Stomach (tissue), 9 donors: ENCODE data around the gene SNRNP40. TPM values are rescaled to one million over a fixed set of nuclear protein-coding genes. Genes with fewer than 3 reads are reported as not detected.
"Not testable (repeated sequence)": the region's sequence is repeated elsewhere in the genome, so short reads cannot be mapped to it uniquely, and the experiment has no call there.

ENCODE experiments used
- DNase-seq, 2 donors: peaks; one replicate each; pipeline versions ENCODE4 v3.0.0 to v3.0.0-alpha.2; 2013 to 2019
- H3K27ac ChIP-seq, 5 donors: fragments of 200-600 bp in 4 of 5; sonication (generic) in 4 of 5; one replicate each; pipeline ENCODE4 v1.5.1; 2013 to 2019; ENCODE audit warnings: mild to moderate bottlenecking in 1 of 5, moderate library complexity in 1 of 5
- H3K27me3 ChIP-seq, 3 donors: fragments of 200-600 bp; sonication (generic); one replicate each; pipeline ENCODE4 v1.5.1; 2017 to 2019; ENCODE audit warnings: mixed run types in 1 of 3
- H3K36me3 ChIP-seq, 4 donors: fragments of 200-600 bp; sonication (generic); 1 replicate in 3 of 4; 2 replicates in 1 of 4; pipeline ENCODE4 v1.5.1; 2016 to 2019
- H3K4me1 ChIP-seq, 4 donors: fragments of 200-600 bp; sonication (generic); one replicate each; pipeline ENCODE4 v1.5.1; 2016 to 2019
- H3K4me3 ChIP-seq, 4 donors: fragments of 200-600 bp; sonication (generic) in 3 of 4; one replicate each; pipeline ENCODE4 v1.5.1; 2016 to 2019; ENCODE audit warnings: mild to moderate bottlenecking in 1 of 4
- H3K9me3 ChIP-seq, 4 donors: fragments of 200-600 bp; sonication (generic); one replicate each; pipeline ENCODE4 v1.5.1; 2016 to 2019
- EP300 ChIP-seq: sonication (generic); formaldehyde crosslinking; IDR thresholded peaks from one replicate; pipeline ENCODE4 v1.6.1; 2017; ENCODE audit warnings: antibody characterized with exemption
- POLR2A ChIP-seq, 4 donors: fragments of 450-650 bp; IDR thresholded peaks; one replicate each; pipeline ENCODE4 v1.6.1; 2016; ENCODE audit warnings: antibody characterized with exemption in 4 of 4, control low read depth in 2 of 4, mild to moderate bottlenecking in 1 of 4, moderate library complexity in 1 of 4
- POLR2AphosphoS5 ChIP-seq, 3 donors: sonication (generic); formaldehyde crosslinking; IDR thresholded peaks; one replicate each; pipeline ENCODE4 v1.6.1; 2016; ENCODE audit warnings: antibody characterized with exemption in 3 of 3
- WGBS, 5 donors: extraction: QIAGEN DNeasy Blood & Tissue Kit in 3 of 5; methylation state at CpG; one replicate each; pipeline versions ENCODE4 v1.1.5 to v1.1.7; 2013 to 2018; 5-methylcytosine and 5-hydroxymethylcytosine counted together
- intact Hi-C: fragments of 100-400 bp; cut with DNase I; formaldehyde crosslinking; loops from one replicate; pipeline ENCODE4 v1.15.1; 2023; ENCODE audit warnings: low total_unique reads
- polyA plus RNA-seq, 3 donors: library from polyadenylated mRNA; stranded (reverse); fragments of 200-250 nt; gene quantifications; one replicate each; pipeline ENCODE4 v1.2.3, GENCODE V29; 2013
- total RNA-seq, 5 donors: library from RNA; depleted of rRNA; stranded (reverse); fragments of >200 nt; gene quantifications; one replicate each; pipeline versions ENCODE4 v1.1.0 to v1.2.3, GENCODE V29; 2014 to 2016
- TF ChIP-seq, protein P1 (sequence below), 7 experiments: fragments of 450-650 bp in 4 of 7; fragments of 200-600 bp in 3 of 7; sonication (generic) in 3 of 7; IDR thresholded peaks; one replicate each; pipeline ENCODE4 v1.5.1; 2016 to 2019; ENCODE audit warnings: antibody characterized with exemption in 7 of 7, control low read depth in 2 of 7, mild to moderate bottlenecking in 1 of 7
- donor health status: healthy with polysubstance abuse.
- donor health status: Bipolar disorder and iron deficiency.
- donor health status: healthy.

Gene SNRNP40
- total and polyA plus RNA-seq, 8 donors: 1.8 to 100 (median 19.5) TPM

DNA sequence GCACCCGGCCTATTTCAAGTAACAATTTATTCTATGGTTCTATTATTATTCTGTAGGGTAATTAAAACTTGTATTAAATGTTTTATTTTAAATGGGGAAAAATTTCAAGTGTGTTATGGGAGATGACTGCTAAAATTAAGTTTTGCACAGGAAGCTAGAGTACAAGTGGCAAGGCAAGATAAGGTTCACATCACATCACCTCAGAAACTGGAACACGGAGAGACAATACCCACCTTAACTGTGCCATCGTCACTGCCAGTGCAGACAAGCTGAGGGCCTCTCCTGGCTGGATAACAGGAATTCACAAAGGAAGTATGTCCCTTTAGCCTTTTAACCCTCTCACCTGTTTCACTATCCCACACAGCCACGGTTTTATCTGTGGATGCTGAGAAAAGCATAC is 7.6 kb downstream of the SNRNP40 start:
- intact Hi-C loops: no loop called here
- no peak for DNase-seq
- H3K4me3 ChIP-seq: no peak overlapping the region
- peaks cover 0 to 2% (median 0%) of the 10 kb centered on the region in 4 donors for H3K4me1 ChIP-seq
- 70 to 77% (median 73%) methylated on average over 4 of the region's 4 CpGs for WGBS, 5 donors
- TF ChIP-seq EP300 (no peak), POLR2A (IDR thresholded peaks at IDR 0.05) (no peak), POLR2AphosphoS5 (IDR thresholded peaks at IDR 0.05) (no peak)
- TF ChIP-seq, protein P1, sequence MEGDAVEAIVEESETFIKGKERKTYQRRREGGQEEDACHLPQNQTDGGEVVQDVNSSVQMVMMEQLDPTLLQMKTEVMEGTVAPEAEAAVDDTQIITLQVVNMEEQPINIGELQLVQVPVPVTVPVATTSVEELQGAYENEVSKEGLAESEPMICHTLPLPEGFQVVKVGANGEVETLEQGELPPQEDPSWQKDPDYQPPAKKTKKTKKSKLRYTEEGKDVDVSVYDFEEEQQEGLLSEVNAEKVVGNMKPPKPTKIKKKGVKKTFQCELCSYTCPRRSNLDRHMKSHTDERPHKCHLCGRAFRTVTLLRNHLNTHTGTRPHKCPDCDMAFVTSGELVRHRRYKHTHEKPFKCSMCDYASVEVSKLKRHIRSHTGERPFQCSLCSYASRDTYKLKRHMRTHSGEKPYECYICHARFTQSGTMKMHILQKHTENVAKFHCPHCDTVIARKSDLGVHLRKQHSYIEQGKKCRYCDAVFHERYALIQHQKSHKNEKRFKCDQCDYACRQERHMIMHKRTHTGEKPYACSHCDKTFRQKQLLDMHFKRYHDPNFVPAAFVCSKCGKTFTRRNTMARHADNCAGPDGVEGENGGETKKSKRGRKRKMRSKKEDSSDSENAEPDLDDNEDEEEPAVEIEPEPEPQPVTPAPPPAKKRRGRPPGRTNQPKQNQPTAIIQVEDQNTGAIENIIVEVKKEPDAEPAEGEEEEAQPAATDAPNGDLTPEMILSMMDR (IDR thresholded peaks at IDR 0.05): no peak
- H3K36me3 ChIP-seq: peaks cover 49 to 99% (median 95%) of the 10 kb centered on the region in 4 donors
- H3K9me3 ChIP-seq: no peaks in the 10 kb centered on the region
- H3K27me3 ChIP-seq: no peaks in the 10 kb centered on the region
- H3K27ac ChIP-seq: no peak overlapping the region

DNA sequence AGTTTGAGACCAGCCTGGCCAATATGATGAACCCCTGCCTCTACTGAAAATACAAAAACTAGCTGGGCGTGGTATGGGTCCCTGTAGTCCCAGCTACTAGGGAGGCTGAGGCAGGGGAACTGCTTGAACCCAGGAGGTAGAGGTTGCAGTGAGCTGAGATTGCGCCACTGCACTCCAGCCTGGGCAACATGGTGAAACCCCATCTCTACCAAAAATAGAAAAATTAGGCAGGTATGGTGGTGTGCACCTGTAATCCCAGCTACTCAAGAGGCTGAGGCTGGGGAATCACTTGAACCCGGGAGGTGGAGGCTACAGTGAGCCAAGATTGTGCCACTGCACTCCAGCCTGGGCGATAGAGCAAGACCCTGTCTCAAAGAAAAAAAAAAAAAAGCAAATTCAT is 8.8 kb downstream of the SNRNP40 start:
- H3K27ac ChIP-seq, H3K4me3 ChIP-seq, intact Hi-C loops, H3K9me3 ChIP-seq, H3K27me3 ChIP-seq, H3K4me1 ChIP-seq, DNase-seq: not testable (repeated sequence)
- 96 to 100% (median 99%) methylated on average over 4 of the region's 4 CpGs for WGBS, 5 donors
- H3K36me3 ChIP-seq: peaks cover 45 to 99% (median 97%) of the 10 kb centered on the region in 4 donors

DNA sequence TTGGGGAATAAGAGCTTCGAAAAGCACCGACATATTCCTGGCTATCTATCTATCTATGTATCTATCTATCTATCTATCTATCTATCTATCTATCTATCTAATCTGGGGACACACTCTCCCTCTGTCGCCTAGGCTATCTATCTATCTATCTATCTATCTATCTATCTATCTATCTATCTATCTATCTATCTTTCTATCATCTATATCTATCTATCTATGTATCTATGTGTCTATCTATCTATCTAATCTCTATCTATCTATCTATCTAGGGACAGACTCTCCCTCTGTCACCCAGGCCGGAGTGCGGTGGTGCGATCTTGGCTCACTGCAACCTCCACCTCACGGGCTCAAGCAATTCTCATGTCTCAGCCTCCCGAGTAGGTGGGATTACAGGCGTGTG is 14.2 kb downstream of the SNRNP40 start:
- H3K27me3 ChIP-seq, H3K4me3 ChIP-seq, H3K27ac ChIP-seq, DNase-seq, intact Hi-C loops, H3K4me1 ChIP-seq, H3K9me3 ChIP-seq: not testable (repeated sequence)
- 92 to 95% (median 94%) methylated on average over 9 of the region's 9 CpGs for WGBS, 5 donors
- peaks cover 44 to 98% (median 93%) of the 10 kb centered on the region in 4 donors for H3K36me3 ChIP-seq

DNA sequence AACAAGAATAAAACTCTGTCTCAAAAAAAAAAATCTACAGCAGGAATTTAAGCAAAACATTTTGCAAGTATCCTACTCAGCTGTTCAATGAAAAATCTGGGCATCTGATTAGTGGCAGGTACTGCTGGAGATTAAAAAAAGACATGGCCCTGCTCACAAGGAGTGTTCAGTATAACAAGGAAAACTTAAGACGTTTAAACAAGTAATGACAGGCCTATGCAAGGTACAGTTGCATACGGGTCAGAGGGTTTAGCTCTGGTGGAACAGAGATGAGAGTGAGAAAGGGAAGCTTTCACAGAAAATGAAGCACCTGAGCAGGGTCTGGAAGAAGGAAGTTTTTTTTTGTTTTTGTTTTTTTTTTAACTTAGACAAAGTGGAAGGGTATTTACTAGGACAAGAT is 23.0 kb downstream of the SNRNP40 start:
- TF ChIP-seq, protein P1 (IDR thresholded peaks at IDR 0.05): no peak
- TF ChIP-seq EP300 (no peak), POLR2A (IDR thresholded peaks at IDR 0.05) (no peak), POLR2AphosphoS5 (IDR thresholded peaks at IDR 0.05) (no peak)
- 71 to 80% (median 75%) methylated on average over 2 of the region's 2 CpGs for WGBS, 5 donors
- Histone ChIP-seq H3K27ac (no peak overlapping the region), H3K4me1 (peaks cover 0 to 12% (median 5%) of the 10 kb centered on the region in 4 donors), H3K4me3 (no peak overlapping the region), H3K36me3 (peaks cover 32 to 91% (median 89%) of the 10 kb centered on the region in 4 donors), H3K27me3 (no peaks in the 10 kb centered on the region), H3K9me3 (no peaks in the 10 kb centered on the region)
- intact Hi-C loops: no loop called here
- no peak for DNase-seq

DNA sequence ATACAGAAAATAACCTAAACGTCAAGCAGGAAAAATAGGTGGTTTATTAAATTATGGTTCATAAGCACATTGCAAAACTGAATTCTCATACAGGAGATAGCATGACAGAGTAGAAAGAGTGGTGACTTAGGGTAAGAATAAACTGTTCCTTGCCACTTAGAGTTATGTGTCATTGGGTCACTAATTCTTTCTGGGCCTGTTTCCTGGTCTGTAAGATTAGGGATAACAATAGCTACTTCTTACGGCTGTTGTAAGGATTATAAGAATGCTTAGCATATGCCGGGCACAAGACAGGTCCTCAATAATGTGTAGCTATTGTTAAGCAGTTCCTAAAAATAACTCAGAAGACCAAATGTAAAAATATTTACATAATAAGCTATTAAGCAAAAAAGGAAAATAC is 24.2 kb downstream of the SNRNP40 start:
- peaks cover 31 to 91% (median 89%) of the 10 kb centered on the region in 4 donors for H3K36me3 ChIP-seq
- WGBS, 5 donors: 29 to 47% (median 37%) methylated on average over 3 of the region's 3 CpGs

More for the DNA sequence above, 24.2 kb downstream of the SNRNP40 start:
- Histone ChIP-seq H3K27me3 (no peaks in the 10 kb centered on the region), H3K9me3 (no peaks in the 10 kb centered on the region), H3K27ac (no peak overlapping the region), H3K4me1 (peaks cover 0 to 12% (median 5%) of the 10 kb centered on the region in 4 donors), H3K4me3 (no peak overlapping the region)
- TF ChIP-seq POLR2A (IDR thresholded peaks at IDR 0.05): no peak
- TF ChIP-seq EP300: no peak
- no peak for TF ChIP-seq POLR2AphosphoS5 (IDR thresholded peaks at IDR 0.05)
- TF ChIP-seq, protein P1 (IDR thresholded peaks at IDR 0.05): no peak
- intact Hi-C loops: no loop called here
- DNase-seq: peak in 1 of 2 donors; percentile 12
